HG03575 (cell line): ENCODE results near the gene MARF1.

Source experiments
- ATAC-seq: cut with Tn5 transposase; IDR thresholded peaks from one replicate; pipeline ENCODE4 v1.9.1; 2021; ENCODE audit not compliant: unreplicated experiment, insufficient number of reproducible peaks, low FRiP score; ENCODE audit errors: extremely low read depth

The MARF1 gene

DNA sequence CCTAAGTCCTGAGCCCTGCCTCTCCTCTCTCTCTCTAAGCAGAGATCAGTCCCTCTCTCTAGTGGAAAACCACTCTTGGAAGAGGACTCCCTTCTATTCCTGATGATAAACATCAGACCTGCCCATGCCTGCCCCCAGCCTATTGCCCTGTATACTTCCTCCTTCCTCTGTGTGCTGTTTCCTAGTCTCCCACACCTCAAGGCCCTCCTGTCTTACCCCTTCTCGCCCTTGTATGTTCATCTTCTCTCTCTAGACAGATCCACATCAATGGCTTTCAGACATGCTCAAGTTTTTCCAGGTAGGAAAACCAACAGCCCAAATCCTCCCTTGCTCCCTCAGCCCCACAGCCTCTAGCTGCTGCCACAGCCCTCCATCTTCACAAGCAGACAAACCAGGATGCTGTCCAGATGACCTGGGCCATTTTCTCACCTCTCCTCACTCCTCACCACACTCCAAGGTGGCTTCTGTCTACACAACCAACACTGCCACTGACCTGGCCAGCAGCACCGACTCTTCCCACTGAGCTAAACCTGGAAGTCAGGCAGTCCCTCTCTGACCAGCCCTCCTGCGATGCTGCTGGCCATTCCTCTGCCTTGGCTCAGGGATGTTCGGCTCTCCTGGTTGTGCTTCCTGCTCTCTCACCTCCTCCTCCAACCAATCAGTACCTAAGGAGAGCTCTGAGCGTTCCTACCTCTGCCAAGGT lies 36.3 kb downstream of the MARF1 start:
- no peak for ATAC-seq

DNA sequence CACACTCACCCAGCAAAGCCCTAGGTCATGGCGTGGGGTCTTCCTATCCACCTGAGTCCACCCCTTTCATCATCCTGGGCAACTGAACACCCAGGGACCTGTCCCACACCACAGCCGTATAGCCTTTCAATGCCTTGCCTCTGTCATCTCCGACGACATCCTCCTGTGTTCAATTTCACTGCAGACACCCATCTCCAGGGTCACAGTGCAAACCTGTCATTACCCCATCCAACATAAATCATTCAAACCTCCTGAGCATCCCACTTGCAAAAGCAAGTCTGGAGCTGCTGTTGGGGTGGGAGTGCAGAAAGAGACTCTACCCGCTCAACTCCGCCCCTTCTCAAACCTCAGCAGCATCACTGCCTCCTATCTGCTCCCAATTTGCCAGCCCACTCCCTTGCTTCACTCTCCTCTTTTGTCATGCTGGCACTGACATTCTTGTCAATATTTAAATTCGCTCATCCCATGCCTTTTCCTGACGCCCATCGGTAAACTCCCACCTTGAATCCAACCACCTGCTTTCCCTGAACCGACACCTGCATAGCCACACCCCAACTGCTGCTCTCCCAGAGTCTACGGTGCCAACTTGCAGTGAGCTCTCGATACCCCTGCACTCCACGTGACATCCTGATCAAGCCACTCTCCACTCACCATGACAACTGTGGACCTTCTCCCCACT lies 37.0 kb downstream of the MARF1 start:
- no peak for ATAC-seq

DNA sequence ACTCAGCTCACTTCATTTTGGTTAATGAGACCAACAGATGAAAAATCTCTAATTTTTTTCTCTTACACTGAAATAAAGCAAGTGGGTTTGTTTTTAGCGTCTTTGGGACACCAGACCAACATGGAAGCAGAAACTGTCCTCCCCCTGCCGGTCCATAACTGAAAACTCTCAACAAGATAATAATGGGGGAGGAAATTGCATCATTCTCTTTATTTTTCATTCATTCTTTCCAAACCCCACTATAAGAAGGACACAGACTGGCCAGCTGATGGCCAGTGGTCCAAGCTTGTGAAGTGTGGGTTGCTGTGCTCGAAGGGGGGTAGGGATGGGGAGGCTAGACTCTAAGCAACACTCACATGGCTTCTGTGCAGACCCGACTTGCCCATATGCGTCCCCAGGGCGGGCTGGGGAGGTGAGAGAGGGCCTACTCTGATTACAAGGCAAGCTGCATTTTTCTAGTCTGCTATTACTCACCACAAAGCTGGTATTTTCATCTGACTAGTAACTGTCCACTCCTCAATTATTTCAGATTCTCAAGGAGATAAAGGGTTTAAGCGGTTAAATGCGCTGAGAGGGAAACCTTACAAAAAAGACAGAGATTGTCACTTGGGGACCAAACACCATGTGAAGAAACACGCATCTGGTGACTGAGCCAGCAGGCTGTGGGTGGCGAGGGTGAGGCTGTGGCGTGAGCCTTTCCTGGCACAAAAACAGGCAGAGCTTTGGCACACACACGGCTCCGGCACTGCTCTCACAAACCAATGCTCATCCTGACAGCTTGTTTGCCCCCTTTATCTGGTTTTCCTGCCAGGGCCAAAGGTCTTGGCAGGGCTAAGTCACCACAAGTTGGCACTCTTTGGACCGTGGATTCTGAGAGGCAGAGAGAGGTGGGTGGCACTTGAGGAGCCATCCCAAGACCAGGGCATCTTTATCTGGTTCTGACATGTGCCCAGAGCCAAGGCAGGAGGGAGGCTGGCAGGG lies 38.2 kb downstream of the MARF1 start:
- no peak for ATAC-seq

DNA sequence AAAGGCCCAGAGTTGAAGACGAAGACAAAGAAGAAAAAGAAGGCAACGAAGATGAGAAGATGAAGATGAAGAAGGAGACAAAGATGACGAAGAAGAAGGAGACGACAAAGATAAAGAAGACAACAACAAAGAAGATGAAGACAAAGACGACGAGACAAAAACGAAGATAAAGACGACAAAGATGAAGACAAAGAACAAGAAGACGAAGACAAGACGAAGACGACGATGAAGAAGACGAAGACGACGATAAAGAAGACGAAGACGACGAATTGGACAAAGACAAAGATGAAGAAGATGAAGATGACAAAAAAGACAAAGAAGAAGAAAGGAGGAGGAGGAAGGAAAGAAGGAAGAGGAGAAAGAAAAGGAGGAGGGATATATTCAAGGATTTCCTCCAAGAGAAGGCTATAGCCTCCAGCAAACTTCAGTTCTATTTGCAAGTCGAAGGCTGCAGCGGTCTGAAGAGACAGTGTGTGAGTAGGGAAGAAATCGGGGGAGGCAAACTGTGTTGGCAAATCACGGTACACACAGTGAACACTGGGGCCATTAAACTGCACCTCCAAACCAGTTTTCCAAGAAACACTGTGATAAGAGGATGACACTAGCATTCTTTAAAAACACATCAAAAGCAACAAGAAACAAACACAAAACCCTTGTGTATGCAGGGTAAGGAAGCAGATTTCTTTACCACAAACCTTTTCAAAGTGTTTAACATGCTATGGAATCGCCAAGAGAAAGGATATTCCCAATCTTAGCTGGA lies 40.5 kb downstream of the MARF1 start:
- no peak for ATAC-seq

DNA sequence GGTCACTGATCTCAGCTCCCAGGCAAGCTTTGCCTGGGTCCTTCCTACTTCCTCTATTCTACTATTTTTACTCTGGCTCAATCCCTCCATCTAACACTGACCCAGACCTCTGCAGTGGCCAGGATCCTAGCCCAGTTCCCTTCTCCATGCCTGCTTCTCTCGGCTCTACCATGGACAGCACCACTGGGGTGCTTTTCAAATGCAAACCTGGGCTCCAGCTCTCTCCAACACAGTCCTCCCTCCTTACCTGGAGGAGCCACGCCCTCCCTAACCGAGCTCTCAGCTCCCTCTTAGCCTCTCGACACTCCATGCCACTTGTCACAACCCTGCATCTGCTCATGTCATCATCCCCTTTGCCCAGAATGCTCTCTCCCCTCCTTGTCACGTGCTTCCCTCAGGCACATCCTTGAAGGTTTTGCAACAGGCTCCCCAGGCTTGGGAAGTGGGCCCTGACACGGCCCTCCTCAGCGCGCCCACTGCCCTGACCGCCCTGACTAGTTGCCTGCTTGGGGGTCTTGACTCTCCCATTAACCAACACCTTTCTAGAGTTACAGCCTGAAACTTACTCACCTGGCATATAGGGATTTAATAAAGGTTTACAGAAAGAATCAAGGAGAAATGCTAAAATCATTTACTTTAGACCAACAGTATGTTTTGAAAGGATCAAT lies 41.6 kb downstream of the MARF1 start:
- ATAC-seq, result no peak

GRCh38 chr16:15599303-15600070 lies 43.5 kb downstream of the MARF1 start:
- ATAC-seq, result no peak

GRCh38 chr16:15598648-15599190 lies 44.2 kb downstream of the MARF1 start:
- no peak for ATAC-seq

GRCh38 chr16:15597822-15598647 lies 44.9 kb downstream of the MARF1 start:
- ATAC-seq, result no peak

DNA sequence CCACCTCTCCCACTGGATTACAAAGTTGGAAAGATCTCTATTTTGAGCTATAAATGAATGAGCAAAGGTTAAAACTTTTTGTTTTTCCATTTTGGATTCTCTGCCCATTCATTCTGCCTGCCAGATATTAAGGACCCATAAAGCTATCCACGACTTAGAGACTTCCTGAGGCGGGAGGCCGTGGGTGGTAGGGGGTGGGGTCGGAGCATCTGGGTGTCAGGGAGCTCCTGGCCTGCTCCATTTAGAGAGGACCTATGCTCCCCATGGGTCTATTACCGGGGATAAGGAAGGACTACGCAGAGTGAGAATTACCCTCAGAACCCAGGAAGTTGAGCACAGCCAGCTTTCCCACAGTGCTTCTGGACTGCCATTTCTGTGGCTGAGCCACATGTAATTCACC lies 45.8 kb downstream of the MARF1 start:
- ATAC-seq, result no peak

DNA sequence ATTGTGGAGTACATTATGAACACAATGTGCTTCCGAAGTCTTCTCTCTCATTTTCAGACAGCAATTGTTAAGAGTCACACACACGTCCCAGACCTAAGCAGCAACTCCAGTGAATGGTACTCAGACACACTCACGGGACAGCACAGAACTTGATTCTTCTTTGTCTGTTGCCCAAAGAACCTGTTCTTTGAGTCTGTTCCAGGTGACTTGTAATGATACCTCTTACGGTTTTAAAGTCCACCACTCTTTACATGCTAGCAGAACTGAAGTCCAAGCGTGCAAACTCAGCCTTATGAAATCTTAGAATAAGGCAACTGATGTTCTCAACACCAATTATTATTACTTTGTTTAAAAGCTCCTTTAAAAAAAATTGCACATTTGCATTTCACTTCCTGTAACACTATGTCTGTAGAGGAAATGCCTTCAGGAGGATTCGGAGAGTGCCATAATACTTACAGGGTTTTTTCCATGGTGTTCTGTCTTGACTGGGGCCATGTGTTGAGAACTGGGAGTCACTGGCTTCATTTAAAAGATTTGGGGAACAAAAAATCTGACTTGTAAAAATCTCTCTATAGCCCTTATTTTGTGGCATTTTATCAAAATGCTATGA lies 48.1 kb downstream of the MARF1 start:
- no peak for ATAC-seq

GRCh38 chr16:15593235-15593634 lies 49.7 kb downstream of the MARF1 start:
- ATAC-seq, result no peak

GRCh38 chr16:15592324-15592723 lies 50.6 kb downstream of the MARF1 start:
- no peak for ATAC-seq

GRCh38 chr16:15587152-15587825 lies 55.7 kb downstream of the MARF1 start:
- no peak for ATAC-seq

DNA sequence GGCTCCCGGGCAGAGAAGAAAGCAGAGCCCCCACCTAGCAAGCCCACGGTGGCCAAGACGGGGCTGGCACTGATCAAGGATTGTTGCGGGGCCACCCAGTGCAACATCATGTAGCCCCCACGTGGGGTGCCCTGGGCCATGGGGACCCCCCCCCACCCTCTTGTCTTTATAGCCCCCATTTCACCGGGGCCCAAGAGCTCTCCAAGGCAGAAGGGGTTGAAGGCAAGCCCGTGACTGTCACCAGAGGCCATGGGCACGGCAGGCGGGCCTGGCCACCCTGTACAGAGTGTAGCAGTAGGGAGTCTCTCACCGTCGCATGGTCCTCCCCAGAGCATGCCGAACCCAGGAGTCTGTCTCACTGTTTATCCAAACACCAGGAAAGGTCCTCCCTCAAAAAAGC lies 56.2 kb downstream of the MARF1 start:
- ATAC-seq, result no peak

GRCh38 chr16:15585956-15586355 lies 57.0 kb downstream of the MARF1 start:
- no peak for ATAC-seq

DNA sequence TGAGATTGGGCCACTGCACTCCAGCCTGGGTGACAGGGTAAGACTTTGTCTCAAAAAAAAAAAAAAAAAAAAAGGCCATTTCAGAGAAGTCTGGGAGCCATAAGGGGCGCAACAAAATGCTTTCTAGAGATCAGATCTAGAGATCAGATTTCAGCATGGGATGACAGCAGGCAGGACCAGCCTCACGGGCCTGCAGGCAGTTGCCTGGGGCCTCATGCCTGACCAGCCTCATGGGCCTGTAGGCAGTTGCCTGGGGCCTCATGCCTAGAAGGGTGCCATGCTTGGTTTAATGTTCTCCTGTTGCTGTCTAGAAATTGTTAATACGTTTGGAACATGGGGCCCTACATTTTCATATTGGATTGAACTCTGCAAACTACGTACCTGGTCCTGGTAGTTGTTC lies 59.4 kb downstream of the MARF1 start:
- ATAC-seq, result no peak
